Superior temporal gyrus (tissue), 1 donor: Measurements from ENCODE around the gene HES3.

Experiments
- DNase-seq: peaks from one replicate; pipeline ENCODE4 v3.0.0-alpha.2; 2016; ENCODE audit errors: extremely low spot score

Gene HES3

GRCh38 chr1:6279613-6280383, 35.8 kb downstream of the HES3 start:
- DNase-seq, result no peak

DNA sequence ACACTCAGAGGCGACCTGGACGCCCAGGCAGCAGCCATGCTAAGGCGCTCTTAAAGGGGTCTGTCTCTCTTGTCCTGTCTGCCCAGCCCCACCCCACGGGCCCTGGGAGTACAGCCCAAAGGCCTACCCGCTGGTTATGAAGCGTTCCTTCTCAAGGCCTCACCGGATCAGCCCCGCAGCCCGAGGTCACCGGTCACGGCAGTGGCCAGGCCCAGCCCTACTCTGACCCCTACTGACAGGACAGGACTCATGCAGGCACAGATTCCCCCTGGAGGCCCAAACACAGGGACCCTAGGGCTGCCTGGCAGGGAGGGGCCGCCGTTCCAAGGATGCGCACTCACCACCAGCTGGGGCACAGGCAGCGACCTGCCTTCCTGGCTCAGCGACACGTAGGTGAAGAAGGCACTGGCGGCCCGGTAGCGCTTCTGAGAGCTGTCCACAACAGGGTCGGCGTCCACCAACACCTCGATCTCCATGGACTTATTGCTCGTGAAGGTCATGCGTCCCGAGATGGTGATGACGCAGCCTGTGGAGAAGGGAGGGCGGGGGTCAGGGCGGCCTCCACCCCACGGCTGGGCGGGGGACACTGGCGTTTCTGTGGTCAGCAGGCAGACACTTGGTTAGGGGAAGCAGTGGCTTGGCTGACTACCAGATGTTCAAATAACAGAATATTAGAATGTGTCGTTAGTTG, 36.9 kb downstream of the HES3 start:
- DNase-seq, result no peak

DNA sequence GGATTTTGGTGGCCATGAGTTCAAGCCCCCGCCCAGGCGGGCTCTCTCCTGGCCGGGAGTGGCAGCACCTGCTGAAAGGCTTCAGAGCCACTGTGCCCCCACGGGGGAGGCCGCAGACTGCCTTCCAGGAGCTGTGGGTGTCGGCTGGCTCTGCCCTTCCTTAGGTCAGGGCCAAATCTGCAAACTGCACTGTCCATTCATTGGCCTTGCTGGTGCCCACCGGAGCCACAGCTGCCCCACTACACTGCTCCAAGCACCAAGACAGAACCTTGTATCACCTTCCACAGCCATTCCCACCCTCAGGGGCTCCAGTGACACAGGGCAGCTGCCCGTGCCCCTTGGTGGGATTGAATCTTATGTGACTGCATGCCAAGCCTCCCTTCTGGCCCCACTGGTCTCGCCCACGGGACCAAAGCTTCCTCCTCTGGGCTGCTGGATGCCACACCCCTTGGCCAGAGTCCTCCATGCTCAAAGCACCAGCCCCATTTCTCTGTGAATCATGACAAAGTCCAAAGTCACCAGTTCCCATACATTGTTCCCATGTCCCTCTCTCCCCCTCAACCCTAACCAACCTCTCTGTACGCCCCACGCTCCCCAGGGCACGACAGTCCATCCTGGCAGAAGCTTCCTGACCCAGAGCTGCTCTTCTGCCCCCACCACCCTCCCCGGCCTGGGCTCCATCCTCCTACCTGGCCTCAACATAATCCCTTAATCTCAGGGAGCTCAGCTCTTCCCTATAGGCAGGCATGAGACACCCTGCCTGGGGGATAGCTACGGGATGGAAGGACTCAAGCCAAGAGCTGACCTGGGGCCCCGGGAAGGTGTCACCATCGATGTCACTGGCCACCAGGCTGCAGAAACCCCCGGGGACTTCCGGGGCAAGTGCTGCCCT, 37.8 kb downstream of the HES3 start:
- DNase-seq, result no peak

DNA sequence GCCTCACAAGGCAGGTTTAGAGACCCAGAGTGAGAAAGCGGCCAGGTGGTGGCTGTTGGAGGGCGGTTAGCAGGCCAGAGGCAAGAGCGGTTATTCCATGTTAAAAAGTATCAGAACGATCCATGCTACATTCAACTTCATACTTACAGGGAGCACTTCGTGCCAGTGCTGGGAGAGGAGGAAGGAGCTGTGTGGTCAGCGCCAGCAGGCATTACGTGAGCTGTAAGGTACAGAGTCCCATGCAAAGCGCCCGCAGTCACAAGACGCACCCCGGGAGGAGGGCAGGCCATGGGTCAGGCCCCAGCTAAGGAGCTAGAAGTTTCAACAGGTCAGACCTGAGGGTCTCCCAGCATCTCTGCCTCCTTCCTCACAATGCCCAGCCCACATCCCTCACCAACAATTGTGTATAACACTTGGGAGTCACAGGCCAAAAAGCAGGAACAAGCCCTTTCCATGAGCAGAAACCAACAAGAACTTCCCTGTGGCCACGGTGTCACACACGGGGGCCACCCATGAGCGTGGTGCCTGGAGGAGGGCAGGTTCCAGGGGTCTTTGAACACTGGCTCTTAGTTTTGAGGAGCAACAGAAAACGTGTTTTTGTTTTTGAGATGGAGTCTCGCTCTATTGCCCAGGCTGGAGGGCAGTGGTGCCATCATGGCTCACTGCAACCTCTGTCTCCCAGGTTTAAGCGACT, 38.7 kb downstream of the HES3 start:
- no peak for DNase-seq

DNA sequence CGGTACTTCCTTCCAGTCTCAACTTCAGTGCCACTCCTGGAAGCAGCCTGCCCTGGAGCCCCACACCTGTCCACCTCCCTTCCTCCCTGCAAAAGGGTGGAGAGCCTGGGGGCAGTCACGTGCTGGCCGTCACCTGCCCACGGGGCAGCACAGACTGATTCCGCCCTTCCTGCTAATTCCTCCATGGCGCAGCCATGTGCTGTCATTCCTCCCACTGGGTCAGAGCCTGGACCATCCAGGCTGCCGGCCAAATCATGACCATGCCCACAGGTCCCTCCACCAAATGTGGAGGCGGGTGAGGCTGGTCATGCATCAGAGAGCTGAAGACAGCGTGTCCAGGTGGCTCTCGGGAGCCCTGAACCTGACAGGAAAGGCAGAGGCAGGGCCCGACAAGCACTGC, 41.4 kb downstream of the HES3 start:
- DNase-seq, result no peak

- DNase-seq, result no peak
These were observed 42.3 kb downstream of the HES3 start for GRCh38 chr1:6286266-6286665.

GRCh38 chr1:6287029-6287428, 43.0 kb downstream of the HES3 start:
- no peak for DNase-seq

- peak; percentile 70 for DNase-seq
These were observed 43.5 kb downstream of the HES3 start for GRCh38 chr1:6287431-6287886.

DNA sequence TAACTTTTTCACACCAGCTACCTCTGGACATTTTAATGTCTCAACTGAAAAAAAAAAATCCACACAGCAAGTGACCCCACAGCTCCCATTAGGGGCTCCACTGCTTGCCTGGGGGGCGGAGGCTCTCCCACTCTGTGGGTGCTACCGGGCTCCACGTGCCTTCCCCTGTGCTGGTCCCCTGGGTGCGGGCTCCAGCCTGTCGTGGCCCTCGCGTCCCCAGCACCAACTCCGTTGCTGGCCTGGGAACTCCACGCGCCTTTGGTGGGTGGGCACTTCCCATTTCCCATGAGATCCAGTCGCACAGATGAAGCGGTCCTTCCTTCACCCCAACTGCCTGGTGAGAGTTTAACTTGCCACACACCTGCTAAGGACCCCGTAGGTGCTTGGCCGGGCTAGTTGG, 44.0 kb downstream of the HES3 start:
- DNase-seq, result no peak

DNA sequence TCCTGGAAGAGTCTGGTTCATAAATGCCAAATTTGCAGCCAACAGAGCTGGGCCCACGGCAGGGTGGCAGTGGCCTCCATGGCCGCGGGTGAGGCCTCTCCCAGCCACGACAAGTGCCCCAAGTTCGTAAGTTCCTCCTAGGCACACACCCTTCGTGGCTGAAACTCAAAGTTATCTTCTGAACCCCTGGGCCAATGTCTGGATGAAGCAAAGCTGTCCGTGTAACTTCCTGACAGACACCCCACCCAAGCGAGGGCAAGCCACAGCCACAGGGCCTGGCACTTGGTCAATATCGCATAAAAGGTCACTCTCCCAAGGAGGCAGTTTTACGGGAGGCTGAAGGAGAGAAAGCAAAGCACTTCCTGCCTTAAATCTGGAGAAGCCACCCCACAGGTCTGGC, 44.7 kb downstream of the HES3 start:
- no peak for DNase-seq

GRCh38 chr1:6292102-6292501, 48.1 kb downstream of the HES3 start:
- DNase-seq, result no peak

- no peak for DNase-seq
These were observed 50.3 kb downstream of the HES3 start for GRCh38 chr1:6294080-6294889.

DNA sequence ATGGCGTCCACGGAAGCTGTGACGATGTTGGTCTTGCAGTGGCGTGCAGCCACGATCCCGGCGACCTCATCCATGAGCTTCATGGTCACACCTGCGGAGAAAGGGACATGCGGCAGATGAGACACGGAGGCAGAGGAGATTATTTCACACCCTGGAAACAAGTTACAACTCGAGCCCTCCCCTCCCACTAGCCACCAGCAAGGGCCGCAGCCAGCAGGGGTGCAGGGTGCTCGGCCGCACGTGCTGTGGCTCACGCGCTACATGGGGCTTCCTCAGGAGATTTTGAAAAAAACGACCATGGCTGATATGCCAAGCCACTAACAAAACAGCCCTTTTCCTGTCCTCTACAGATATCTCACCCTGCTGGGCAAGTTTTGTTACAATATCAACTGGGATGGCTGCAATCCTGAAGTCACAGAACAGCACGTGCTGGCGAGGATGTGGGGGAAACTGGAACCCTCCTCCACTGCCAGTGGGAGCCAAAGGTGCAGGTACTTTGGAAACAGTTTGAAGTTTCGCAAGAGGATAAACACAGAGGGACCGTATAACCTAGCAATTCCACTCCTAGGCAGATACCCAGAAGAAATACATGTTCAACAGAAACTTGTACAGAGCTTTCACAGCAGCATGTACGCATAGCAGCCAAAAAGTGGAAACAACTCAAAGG, 51.0 kb downstream of the HES3 start:
- no peak for DNase-seq
